MCF 10A (cell line): Measurements from ENCODE around the gene SLC35A4. TPM values are rescaled to one million over a fixed set of nuclear protein-coding genes. Genes with fewer than 3 reads are reported as not detected.

Experiments used
- BruUV-seq: library from RNA; stranded (reverse); fragments of 400-500 nt; replicated peaks from 2 replicates; lab custom pipeline; 2021; lab: Mats Ljungman, UMichigan
- CTCF ChIA-PET: fragments of 300-600 bp; sonication (Branson Sonifier 250); formaldehyde crosslinking; extraction: SDS; loops from one replicate; lab custom pipeline; 2021; ENCODE audit warnings: antibody characterized with exemption, inconsistent platforms; lab: Yijun Ruan, JAX
- POLR2A ChIA-PET: fragments of 300-600, 350-650 bp; sonication (Branson Sonifier 250); formaldehyde crosslinking; extraction: SDS; loops from one replicate; lab custom pipeline; 2020; ENCODE audit warnings: antibody characterized with exemption, inconsistent platforms; lab: Yijun Ruan, JAX
- DNase-seq: peaks from one replicate; pipeline ENCODE4 v3.0.0-alpha.2; 2018; ENCODE audit not compliant: unreplicated experiment
- H3K27ac Mint-ChIP-seq: one replicate; pipeline ENCODE4 v1.8.0; 2022; ENCODE audit warnings: mild to moderate bottlenecking, low read depth, mixed read lengths; ENCODE audit not compliant: unreplicated experiment
- H3K27me3 Mint-ChIP-seq: one replicate; pipeline ENCODE4 v1.8.0; 2022; ENCODE audit warnings: mixed read lengths; ENCODE audit not compliant: insufficient read depth, unreplicated experiment
- H3K36me3 Mint-ChIP-seq: one replicate; pipeline ENCODE4 v1.8.0; 2022; ENCODE audit warnings: mild to moderate bottlenecking, moderate library complexity, mixed read lengths; ENCODE audit not compliant: insufficient read depth, unreplicated experiment
- H3K4me1 Mint-ChIP-seq: one replicate; pipeline ENCODE4 v1.8.0; 2022; ENCODE audit warnings: mixed read lengths; ENCODE audit not compliant: insufficient read depth, unreplicated experiment
- H3K4me3 Mint-ChIP-seq: one replicate; pipeline ENCODE4 v1.8.0; 2022; ENCODE audit warnings: mild to moderate bottlenecking, moderate library complexity, mixed read lengths; ENCODE audit not compliant: unreplicated experiment
- H3K9me3 Mint-ChIP-seq: one replicate; pipeline ENCODE4 v1.8.0; 2022; ENCODE audit warnings: mixed read lengths; ENCODE audit not compliant: unreplicated experiment
- CTCF ChIP-seq: fragments of 200-600 bp; IDR thresholded peaks from one replicate; pipeline ENCODE4 v1.8.0; 2022; ENCODE audit warnings: antibody characterized with exemption, mild to moderate bottlenecking; ENCODE audit not compliant: unreplicated experiment
- intact Hi-C: fragments of 100-400 bp; cut with micrococcal nuclease; formaldehyde crosslinking; loops from 2 replicates; pipeline ENCODE4 v1.14.1; 2022
- total RNA-seq: library from RNA; stranded (reverse); gene quantifications from 2 replicates; pipeline ENCODE4 v1.2.3, GENCODE V29; 2022

SLC35A4 gene
- total RNA-seq, 1 experiment from 2014 or later = 84.0 TPM

- H3K27me3 Mint-ChIP-seq = no peaks in the 10 kb centered on the region
- no peak for TF ChIP-seq CTCF
- no peak overlapping the region for H3K4me3 Mint-ChIP-seq
- H3K4me1 Mint-ChIP-seq = peaks cover 45% of the 10 kb centered on the region
- POLR2A ChIA-PET = interaction anchor here (1.8 to 3.4 kb wide), 3 partner anchors 10 to 137 kb away, joined by 6 to 23 read pairs (median 18); partner anchors contain the start of genes APBB3, HARS1, HARS2 and IK
- CTCF ChIA-PET = interaction anchor here (0.7 to 1.6 kb wide), 5 partner anchors 11 to 1980 kb away, joined by 3 to 7 read pairs (median 5); partner anchors contain the start of genes IK, NDUFA2, SLC35A4 and TMCO6
- no TSS peak for BruUV-seq
- peak overlapping the region; percentile 0 for H3K27ac Mint-ChIP-seq
- intact Hi-C loops = loop anchor here (1.0 kb wide), 1 partner anchor 180 kb away; no protein-coding TSS in a partner anchor
- no peaks in the 10 kb centered on the region for H3K9me3 Mint-ChIP-seq
- no peak for DNase-seq
- H3K36me3 Mint-ChIP-seq = peaks cover 68% of the 10 kb centered on the region
These were observed 11.0 kb upstream of the SLC35A4 start for GRCh38 chr5:140553657-140554056.

- H3K36me3 Mint-ChIP-seq = peaks cover 62% of the 10 kb centered on the region
- no peaks in the 10 kb centered on the region for H3K27me3 Mint-ChIP-seq
- TF ChIP-seq CTCF = no peak
- POLR2A ChIA-PET = interaction anchor here (1.0 to 4.3 kb wide), 5 partner anchors 10 to 136 kb away, joined by 3 to 89 read pairs (median 10); partner anchors contain the start of genes APBB3, HARS1, HARS2 and IK
- peak overlapping the region; percentile 0 for H3K27ac Mint-ChIP-seq
- H3K4me1 Mint-ChIP-seq = peaks cover 38% of the 10 kb centered on the region
- BruUV-seq = no TSS peak
- DNase-seq = peak; percentile 69
- CTCF ChIA-PET = interaction anchor here (1.0 kb wide), 1 partner anchor 25 kb away, joined by 6 read pairs; no protein-coding TSS in a partner anchor
- H3K9me3 Mint-ChIP-seq = no peaks in the 10 kb centered on the region
- H3K4me3 Mint-ChIP-seq = no peak overlapping the region
- intact Hi-C loops = loop anchor here (1.0 kb wide), 1 partner anchor 181 kb away; no protein-coding TSS in a partner anchor
These were observed 10.2 kb upstream of the SLC35A4 start for GRCh38 chr5:140554454-140554853.

- peak overlapping the region; percentile 91 for H3K27ac Mint-ChIP-seq
- intact Hi-C loops = loop anchor here (5.0 kb wide), 1 partner anchor 161 kb away; no protein-coding TSS in a partner anchor
- DNase-seq = no peak
- ChIA-PET POLR2A (interaction anchor here (0.6 to 12.0 kb wide), 10 partner anchors 8 to 154 kb away, joined by 3 to 188 read pairs (median 4); partner anchors contain the start of genes ANKHD1, APBB3, EIF4EBP3 and HARS1), CTCF (interaction anchor here (0.7 to 4.5 kb wide), 2 partner anchors 8 to 1791 kb away, joined by 5 to 27 read pairs; partner anchors contain the start of gene EIF4EBP3)
- H3K9me3 Mint-ChIP-seq = no peaks in the 10 kb centered on the region
- no TSS peak for BruUV-seq
- H3K27me3 Mint-ChIP-seq = no peaks in the 10 kb centered on the region
- H3K4me3 Mint-ChIP-seq = peak overlapping the region; percentile 87
- TF ChIP-seq CTCF = no peak
- peaks cover 48% of the 10 kb centered on the region for H3K36me3 Mint-ChIP-seq
- peaks cover 38% of the 10 kb centered on the region for H3K4me1 Mint-ChIP-seq
These were observed 8.8 kb upstream of the SLC35A4 start for GRCh38 chr5:140555747-140556312.

GRCh38 chr5:140556438-140556837 lies 8.2 kb upstream of the SLC35A4 start:
- ChIA-PET CTCF (interaction anchor here (0.8 to 4.5 kb wide), 3 partner anchors 9 to 41 kb away, joined by 3 to 27 read pairs (median 3); partner anchors contain the start of gene EIF4EBP3), POLR2A (interaction anchor here (0.6 to 12.0 kb wide), 12 partner anchors 8 to 155 kb away, joined by 3 to 188 read pairs (median 7); partner anchors contain the start of genes ANKHD1, EIF4EBP3, HARS1 and HARS2)
- Mint-ChIP-seq H3K27ac (peak overlapping the region; percentile 91), H3K9me3 (no peaks in the 10 kb centered on the region), H3K4me3 (peak overlapping the region; percentile 87), H3K4me1 (peaks cover 38% of the 10 kb centered on the region), H3K27me3 (no peaks in the 10 kb centered on the region), H3K36me3 (peaks cover 42% of the 10 kb centered on the region)
- TSS peak; percentile 68 for BruUV-seq
- intact Hi-C loops = loop anchor here (5.0 kb wide), 1 partner anchor 161 kb away; no protein-coding TSS in a partner anchor
- DNase-seq = no peak
- no peak for TF ChIP-seq CTCF
